Suppressor macrophage (primary cell): ENCODE measurements around the gene CCDC102A.

Experiments
- DNase-seq, 4 experiments: peaks; one replicate each; pipeline ENCODE4 v3.0.0-alpha.2; 2020 to 2022

The CCDC102A gene

GRCh38 chr16:57535680-57536305 is 578 bp downstream of the CCDC102A start:
- peak; percentile 47 to 80 (median 58) for DNase-seq

DNA sequence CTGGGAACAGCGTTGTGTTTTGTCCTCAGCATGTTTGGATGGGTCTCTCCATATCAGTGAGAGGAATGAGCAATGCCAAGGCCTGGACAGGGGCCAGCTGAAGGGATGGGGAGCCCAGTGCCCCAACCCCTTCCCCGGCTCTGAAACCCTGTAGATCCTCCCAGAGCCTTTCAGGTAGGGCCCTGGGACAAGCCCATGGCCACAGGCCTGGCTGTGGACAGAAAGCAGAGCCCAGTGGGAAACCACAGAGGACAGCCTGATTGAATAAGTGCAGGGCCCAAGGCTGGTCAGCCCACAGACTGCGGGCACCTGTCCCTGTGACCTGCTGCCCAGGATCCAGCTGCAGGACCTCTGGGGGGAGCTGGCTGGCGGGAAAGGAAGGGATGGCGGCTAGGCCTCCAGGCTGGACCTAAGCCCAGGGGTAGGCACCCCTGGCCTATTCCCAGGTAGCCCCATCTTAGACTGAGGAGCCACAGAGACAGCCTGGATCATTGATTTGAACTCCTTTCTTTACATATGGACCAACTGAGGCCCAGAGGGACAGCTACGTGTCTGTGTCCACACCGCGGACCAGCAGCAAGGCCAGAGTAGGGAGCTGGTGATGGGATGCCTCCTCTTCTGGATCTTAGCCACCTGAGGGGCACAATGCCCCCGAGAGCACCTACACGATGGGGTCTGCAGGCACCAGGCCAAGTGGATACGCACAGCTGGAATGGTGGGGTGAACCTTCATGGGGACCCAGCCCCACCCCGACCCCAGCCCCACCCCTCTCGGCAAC is 1.3 kb downstream of the CCDC102A start:
- DNase-seq: no peak

DNA sequence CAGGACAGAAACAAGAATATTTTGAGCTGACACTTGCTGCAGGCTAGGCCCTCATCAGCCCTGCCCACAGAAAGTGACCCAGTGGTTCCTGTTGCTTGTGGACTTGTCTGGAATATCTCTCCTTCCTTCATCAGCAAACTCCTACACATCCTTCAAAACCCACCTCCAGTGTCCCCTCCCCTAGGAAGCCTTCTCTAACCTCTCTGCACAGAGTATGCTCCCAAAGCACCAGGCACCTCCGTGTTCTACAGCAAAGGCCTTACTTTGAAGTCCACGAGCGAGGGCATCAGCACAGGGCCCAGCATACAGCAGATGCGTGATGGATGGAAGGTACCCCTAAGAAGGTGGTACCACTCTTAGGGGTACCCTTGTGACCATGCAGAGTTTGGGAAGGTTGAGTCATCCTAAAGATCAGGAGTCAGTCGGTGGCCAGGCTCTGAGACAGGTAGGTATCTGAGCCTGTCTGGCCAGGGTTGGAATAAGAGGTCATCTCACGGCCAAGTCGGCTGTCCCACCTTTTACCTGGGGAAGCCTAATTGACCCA is 2.0 kb downstream of the CCDC102A start:
- no peak for DNase-seq

- no peak for DNase-seq
Measured at GRCh38 chr16:57533431-57534336, 2.7 kb downstream of the CCDC102A start.

GRCh38 chr16:57532266-57532625 is 4.1 kb downstream of the CCDC102A start:
- DNase-seq: no peak

DNA sequence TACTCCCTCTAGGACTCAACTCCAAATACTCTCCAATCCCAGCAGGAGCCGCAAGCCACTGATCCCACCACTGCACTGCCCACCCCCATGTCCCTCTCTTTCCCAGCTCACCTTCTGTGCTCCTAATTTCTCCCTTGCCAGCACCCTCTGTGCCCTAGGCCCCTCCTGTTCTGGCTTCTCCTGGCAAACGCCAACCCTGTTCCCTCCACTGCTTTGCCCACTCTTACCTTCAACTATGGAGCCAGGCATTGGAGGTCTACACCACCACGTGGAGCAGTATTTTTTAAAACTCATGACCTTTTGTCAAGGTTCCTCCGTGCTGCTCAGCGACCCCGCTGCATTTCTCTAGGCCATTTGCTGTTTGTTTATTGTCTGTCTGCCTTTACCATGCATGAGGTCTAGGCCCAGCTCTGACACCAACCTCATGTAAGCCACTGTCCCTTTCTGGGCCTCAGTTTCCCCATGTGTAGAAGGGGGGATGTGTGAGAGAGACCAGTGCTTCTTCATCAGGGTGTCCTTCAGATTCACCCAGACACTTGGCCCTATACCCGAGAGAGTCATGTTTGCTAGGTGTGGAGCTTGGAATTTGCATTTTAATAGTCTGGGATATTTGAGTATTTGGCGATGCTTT is 4.6 kb downstream of the CCDC102A start:
- no peak for DNase-seq

- peak in 1 of 4 experiments; percentile 50 for DNase-seq
Measured at GRCh38 chr16:57531253-57531575, 5.2 kb downstream of the CCDC102A start.

- peak in 3 of 4 experiments; percentile 47 to 65 (median 58) for DNase-seq
Measured at GRCh38 chr16:57530522-57531252, 5.7 kb downstream of the CCDC102A start.

DNA sequence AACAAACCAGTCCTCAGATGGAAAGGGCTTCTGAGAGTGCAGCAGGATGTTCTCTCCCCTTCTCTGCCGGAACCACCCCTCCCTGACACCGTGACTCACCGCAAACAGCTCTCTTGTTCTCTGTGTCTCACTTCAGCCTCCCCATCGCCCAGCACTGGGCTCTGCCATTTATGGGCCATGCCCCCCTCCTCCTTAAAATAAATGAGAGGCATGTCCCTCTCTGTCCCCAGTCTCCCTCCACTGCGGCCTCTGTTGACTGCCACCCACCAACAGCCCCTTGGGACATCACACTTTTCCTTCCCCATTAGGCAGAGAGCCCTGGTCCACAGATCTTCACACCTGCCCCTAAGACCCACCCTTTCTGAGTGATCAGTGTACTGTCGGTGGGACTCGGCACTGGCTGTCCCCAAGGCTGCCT is 6.3 kb downstream of the CCDC102A start:
- DNase-seq: peak in 3 of 4 experiments; percentile 12 to 23 (median 17)

GRCh38 chr16:57529391-57530103 is 6.8 kb downstream of the CCDC102A start:
- no peak for DNase-seq

DNA sequence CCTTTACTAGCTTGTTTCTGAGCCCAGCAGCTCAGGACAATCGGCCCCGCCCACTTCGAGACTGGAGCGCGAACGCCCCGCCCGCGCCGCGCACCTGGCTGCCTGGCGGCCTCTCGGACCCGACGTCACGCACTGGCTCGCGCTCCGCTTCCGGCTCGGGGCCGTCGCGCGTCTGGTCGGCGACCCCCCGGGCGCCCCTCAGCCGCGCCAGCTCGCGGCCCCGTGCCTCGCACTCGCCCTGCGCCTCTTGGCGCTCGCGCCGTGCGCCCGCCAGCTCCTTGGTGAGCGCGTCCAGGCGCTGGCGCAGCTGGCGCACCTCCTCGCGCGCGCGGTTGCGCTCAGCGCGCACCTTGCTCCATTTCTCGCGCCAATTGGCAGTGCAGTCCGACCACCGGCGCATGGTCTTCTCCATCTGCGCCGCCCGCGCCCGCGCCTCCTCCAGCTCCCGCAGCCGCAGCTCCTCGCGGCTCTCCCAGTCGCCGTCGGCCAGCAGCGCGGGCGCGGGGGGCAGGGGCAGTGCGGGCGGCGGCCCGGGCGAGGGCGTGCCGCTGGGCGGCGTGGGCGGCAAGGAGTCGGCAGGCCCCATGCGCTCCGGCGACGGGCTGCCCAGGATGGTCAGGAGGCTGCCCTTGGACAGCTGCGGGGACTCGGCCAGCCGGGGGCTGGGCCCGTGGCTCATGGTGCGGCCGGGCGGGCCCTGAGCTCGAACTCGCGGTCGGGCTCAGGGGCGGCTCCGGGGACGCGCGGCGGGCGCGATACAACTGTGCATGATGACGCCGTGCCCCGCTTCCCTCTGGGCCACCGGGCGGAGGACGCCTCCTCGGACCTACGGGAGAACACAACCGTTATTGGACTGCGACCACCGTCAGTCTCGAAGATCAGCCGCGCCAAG is 7.6 kb downstream of the CCDC102A start:
- no peak for DNase-seq

- no peak for DNase-seq
Measured at GRCh38 chr16:57527610-57528360, 8.6 kb downstream of the CCDC102A start.

GRCh38 chr16:57527027-57527426 is 9.3 kb downstream of the CCDC102A start:
- DNase-seq: no peak

DNA sequence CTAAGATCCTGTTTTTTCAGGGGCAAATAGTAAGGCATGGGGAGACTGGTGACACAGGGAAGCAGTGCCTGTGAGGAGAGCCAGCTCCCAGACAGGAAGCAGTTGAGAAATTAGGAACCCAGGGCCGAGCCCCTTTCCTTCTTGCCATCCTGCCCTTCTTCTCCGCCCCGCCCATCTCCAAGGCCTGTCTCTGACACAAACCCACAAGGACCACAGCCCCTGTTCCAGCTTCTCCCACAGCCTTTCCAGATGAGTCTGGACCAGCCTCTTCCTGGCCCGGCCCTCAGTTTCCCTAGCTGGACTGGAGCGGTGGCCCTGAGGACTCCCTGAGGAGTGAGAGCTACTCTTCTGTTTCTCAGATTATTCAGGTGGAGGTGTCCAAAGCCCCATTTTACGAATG is 9.9 kb downstream of the CCDC102A start:
- DNase-seq: peak; percentile 22 to 49 (median 42)

DNA sequence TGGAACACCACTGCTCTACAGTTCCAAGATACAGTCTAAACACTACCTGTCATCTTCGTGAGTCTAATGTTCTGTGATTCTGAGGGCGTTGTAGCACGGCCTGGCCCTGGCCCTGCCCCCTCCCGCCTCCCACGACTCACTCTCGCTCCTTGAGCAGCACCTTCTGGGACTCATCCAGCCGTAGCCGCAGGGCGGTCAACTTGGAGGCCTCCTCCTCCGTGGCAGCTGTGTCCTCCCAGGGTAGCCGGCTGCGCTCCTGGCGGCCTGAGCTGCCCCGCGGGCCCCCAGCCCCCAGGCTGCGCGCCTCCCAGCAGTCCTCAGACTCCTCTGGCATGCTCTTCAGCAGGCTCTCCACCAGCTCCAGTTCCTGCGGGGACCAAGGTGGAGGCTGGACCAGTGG is 10.6 kb downstream of the CCDC102A start:
- DNase-seq: no peak

GRCh38 chr16:57522960-57523359 is 13.4 kb downstream of the CCDC102A start:
- no peak for DNase-seq

DNA sequence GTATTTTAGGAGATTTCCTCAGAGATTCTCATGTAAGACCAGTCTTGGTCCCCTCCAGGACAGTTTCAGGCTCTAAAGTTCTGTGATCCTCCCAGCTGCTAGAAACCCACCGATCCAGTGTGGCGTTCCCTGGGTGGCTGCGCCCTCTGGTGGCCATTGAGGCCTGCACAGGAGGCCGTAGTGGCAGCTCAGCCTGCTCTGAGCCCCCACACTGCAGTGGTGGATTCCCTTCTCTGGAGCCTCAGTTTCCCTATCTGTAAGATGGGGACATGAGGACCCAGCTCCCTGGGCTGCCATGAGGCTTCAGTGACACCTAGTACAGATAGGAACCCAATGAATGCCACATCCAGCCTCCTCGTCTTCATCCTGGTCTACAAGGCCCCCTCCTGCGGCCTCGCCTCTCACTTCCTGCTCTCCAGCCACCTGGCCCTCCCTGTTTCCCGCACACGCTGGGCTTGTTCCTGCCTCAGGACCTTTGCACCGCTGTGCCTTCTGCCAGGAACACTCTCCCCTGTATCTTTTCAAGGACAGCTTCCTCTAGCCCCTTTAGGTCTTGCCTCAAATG is 16.5 kb downstream of the CCDC102A start:
- peak; percentile 75 to 88 (median 84) for DNase-seq

DNA sequence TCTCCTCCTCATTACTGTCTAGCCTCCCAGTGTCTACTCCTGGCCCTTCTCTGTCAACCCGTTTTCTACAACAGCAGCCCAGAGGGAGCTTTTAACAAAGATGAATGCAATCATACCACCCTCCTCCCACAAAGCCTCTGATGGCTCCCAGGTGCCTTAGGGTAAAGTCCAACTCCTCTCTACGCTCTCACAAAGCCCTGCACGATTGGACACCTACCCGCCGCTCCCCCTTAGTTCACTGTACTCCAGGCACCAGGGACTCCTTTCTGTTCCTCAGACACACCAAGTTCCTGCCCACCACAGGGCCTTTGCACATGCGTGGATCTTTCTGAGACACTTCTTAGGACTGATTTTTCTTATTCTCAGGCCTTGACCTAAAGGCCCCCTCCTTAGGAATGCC is 17.4 kb downstream of the CCDC102A start:
- no peak for DNase-seq

DNA sequence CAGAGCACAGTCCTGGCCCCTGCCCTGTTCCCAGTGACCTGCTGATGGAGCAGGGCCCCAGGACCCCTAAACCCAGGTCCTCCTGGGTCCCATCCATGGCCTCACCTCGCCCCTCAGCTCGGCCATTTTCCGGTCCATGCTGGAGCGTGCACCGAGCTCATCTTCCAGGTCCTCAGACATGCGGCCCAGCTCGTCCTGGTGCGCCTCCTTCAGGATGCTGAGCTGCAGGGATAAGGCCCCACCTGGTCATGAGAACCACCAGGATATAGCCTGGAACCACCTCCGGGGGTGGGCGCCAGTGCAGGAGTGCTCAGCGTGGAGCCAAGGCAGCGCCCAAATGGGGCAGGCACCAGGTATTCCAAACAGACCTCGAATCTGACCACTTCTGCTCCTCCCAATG is 17.9 kb downstream of the CCDC102A start:
- no peak for DNase-seq
